BLaER1 (cell line): Measurements from ENCODE around the gene GRAMD1A.

Source experiments
- H3K27ac ChIP-seq: shearing (Covaris generic); formaldehyde crosslinking; 2 replicates; pipeline ENCODE4 v1.8.1; 2022
- H3K27me3 ChIP-seq: shearing (Covaris generic); formaldehyde crosslinking; 2 replicates; pipeline ENCODE4 v1.8.1; 2022
- H3K36me3 ChIP-seq: shearing (Covaris generic); formaldehyde crosslinking; 2 replicates; pipeline ENCODE4 v1.8.1; 2022
- H3K4me1 ChIP-seq: shearing (Covaris generic); formaldehyde crosslinking; 2 replicates; pipeline ENCODE4 v1.8.1; 2022
- H3K4me2 ChIP-seq: shearing (Covaris generic); formaldehyde crosslinking; 2 replicates; pipeline ENCODE4 v1.8.1; 2022
- H3K4me3 ChIP-seq: shearing (Covaris generic); formaldehyde crosslinking; 2 replicates; pipeline ENCODE4 v1.8.1; 2022
- H3K9ac ChIP-seq: shearing (Covaris generic); formaldehyde crosslinking; 2 replicates; pipeline ENCODE4 v1.8.1; 2022
- H3K9me3 ChIP-seq: shearing (Covaris generic); formaldehyde crosslinking; 2 replicates; pipeline ENCODE4 v1.8.1; 2022
- H4K20me1 ChIP-seq: shearing (Covaris generic); formaldehyde crosslinking; 2 replicates; pipeline ENCODE4 v1.8.1; 2022
- Cebpa-rat ChIP-seq: shearing (Covaris generic); IDR thresholded peaks from 2 replicates; pipeline ENCODE4 v1.8.1; 2022

GRAMD1A gene

GRCh38 chr19:34999498-35000337, at the start of gene GRAMD1A:
Gene GRAMD1A, plus strand, starts transcription at chr19:35000323. Its CDS starts 156 bp downstream, at chr19:35000479.
- peaks cover 14% of the 10 kb centered on the region for H3K9me3 ChIP-seq
- peaks cover 34% of the 10 kb centered on the region for H3K36me3 ChIP-seq
- H3K27me3 ChIP-seq, result no peaks in the 10 kb centered on the region
- peak within 1 kb of the TSS; percentile 99 for H3K4me2 ChIP-seq
- H3K4me3 ChIP-seq, result peak within 1 kb of the TSS; percentile 93
- TF ChIP-seq Cebpa-rat, result no peak
- H3K27ac ChIP-seq, result peak within 1 kb of the TSS; percentile 97
- H4K20me1 ChIP-seq, result peaks cover 41% of the 10 kb centered on the region
- peaks cover 77% of the 10 kb centered on the region for H3K4me1 ChIP-seq
- peak within 1 kb of the TSS; percentile 95 for H3K9ac ChIP-seq

- Histone ChIP-seq H3K9ac (no peak overlapping the region), H3K36me3 (peaks cover 87% of the 10 kb centered on the region), H3K4me2 (no peak overlapping the region), H3K27ac (no peak overlapping the region), H4K20me1 (no peaks in the 10 kb centered on the region), H3K4me1 (no peaks in the 10 kb centered on the region), H3K9me3 (peaks cover 100% of the 10 kb centered on the region), H3K27me3 (no peaks in the 10 kb centered on the region), H3K4me3 (no peak overlapping the region)
- TF ChIP-seq Cebpa-rat, result no peak
Measured at GRCh38 chr19:34953092-34953491, 47.0 kb upstream of the GRAMD1A start.

GRCh38 chr19:34957830-34958751, 42.0 kb upstream of the GRAMD1A start:
- Histone ChIP-seq H3K4me1 (peaks cover 16% of the 10 kb centered on the region), H3K9ac (no peak overlapping the region), H3K4me3 (peak overlapping the region; percentile 92), H3K27me3 (0 out of 2 replicates have a peak, but pooled peaks cover 8% of the 10 kb centered on the region), H3K9me3 (peaks cover 98% of the 10 kb centered on the region), H3K27ac (no peak overlapping the region), H4K20me1 (no peaks in the 10 kb centered on the region), H3K36me3 (peaks cover 92% of the 10 kb centered on the region), H3K4me2 (no peak overlapping the region)
- TF ChIP-seq Cebpa-rat, result no peak

DNA sequence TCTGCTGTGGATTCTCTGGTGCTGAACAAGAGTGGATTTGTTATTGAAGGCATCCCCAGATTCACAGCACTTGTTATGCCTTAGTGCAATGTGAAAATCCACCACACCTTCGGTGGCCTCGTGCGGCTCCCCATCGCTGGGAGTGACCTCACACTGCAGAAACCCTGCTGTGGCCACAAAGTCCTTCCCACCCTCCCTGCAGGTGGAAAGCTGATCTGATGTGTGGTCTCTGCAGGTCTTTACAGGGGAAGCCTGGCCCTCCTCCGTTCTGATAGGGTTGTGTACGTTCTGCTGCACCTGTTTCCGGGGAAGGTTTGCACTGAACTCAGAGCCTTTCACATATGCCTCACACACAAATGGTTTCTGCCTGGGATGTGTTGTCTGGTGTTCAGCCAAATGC, 41.1 kb upstream of the GRAMD1A start:
- peaks cover 16% of the 10 kb centered on the region for H3K4me1 ChIP-seq
- H3K4me2 ChIP-seq, result no peak overlapping the region
- H3K9ac ChIP-seq, result no peak overlapping the region
- peak overlapping the region; percentile 92 for H3K4me3 ChIP-seq
- no peaks in the 10 kb centered on the region for H4K20me1 ChIP-seq
- peaks cover 83% of the 10 kb centered on the region for H3K36me3 ChIP-seq
- 0 out of 2 replicates have a peak, but pooled peaks cover 8% of the 10 kb centered on the region for H3K27me3 ChIP-seq
- no peak for TF ChIP-seq Cebpa-rat
- H3K9me3 ChIP-seq, result peaks cover 89% of the 10 kb centered on the region
- H3K27ac ChIP-seq, result no peak overlapping the region

GRCh38 chr19:34960103-34960805, 39.9 kb upstream of the GRAMD1A start:
- H3K27ac ChIP-seq, result no peak overlapping the region
- peaks cover 16% of the 10 kb centered on the region for H3K4me1 ChIP-seq
- H3K36me3 ChIP-seq, result peaks cover 71% of the 10 kb centered on the region
- TF ChIP-seq Cebpa-rat, result no peak
- H4K20me1 ChIP-seq, result no peaks in the 10 kb centered on the region
- no peak overlapping the region for H3K9ac ChIP-seq
- peak overlapping the region; percentile 92 for H3K4me3 ChIP-seq
- 0 out of 2 replicates have a peak, but pooled peaks cover 8% of the 10 kb centered on the region for H3K27me3 ChIP-seq
- peaks cover 78% of the 10 kb centered on the region for H3K9me3 ChIP-seq
- H3K4me2 ChIP-seq, result no peak overlapping the region

DNA sequence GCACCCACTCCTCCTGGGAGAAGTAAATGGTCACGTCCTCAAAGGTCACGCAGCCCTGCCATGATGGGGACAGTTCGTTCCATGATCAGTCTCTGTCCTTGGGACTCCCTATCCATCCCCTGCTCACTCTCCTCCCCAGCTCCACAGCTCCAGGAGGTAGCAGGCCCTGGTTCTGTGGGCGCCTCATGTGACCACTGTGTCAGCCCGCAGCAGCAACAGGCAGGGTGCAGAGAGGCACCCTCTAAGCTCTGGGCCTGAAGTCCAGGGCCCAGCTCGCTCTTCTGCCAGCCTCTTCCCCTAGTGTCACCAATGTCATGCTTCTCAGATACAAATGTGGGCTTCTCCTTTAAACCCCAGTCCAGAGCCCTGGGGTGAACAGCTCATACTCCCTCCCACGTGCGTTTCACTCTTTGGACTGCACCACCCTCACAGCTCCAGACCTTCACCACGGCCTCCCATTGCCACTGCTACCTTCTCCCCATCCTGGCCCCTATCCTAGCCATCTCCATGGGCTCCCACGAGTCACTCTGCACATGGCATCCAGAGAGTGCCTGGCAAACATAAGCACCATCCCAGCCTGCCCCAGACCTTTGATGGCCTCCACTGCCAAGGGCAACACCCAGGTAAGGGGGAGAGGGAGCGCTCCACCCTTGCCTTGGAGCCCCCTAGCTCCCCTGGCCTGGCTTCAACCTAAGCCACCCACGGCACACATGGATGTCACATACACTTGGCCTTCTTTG, 39.0 kb upstream of the GRAMD1A start:
- peak overlapping the region; percentile 92 for H3K4me3 ChIP-seq
- no peak for TF ChIP-seq Cebpa-rat
- H3K9me3 ChIP-seq, result peaks cover 77% of the 10 kb centered on the region
- peaks cover 62% of the 10 kb centered on the region for H3K36me3 ChIP-seq
- 0 out of 2 replicates have a peak overlapping the region, but pooled peaks have one; percentile 89 for H3K4me2 ChIP-seq
- H3K9ac ChIP-seq, result no peak overlapping the region
- 0 out of 2 replicates have a peak, but pooled peaks cover 8% of the 10 kb centered on the region for H3K27me3 ChIP-seq
- H3K4me1 ChIP-seq, result peaks cover 16% of the 10 kb centered on the region
- H4K20me1 ChIP-seq, result no peaks in the 10 kb centered on the region
- no peak overlapping the region for H3K27ac ChIP-seq

- H3K4me2 ChIP-seq, result peak overlapping the region; percentile 89
Measured at GRCh38 chr19:34961775-34962686, 38.1 kb upstream of the GRAMD1A start.

More at GRCh38 chr19:34961775-34962686, 38.1 kb upstream of the GRAMD1A start:
- Histone ChIP-seq H3K4me1 (peaks cover 16% of the 10 kb centered on the region), H3K27ac (peak overlapping the region; percentile 88), H3K27me3 (0 out of 2 replicates have a peak, but pooled peaks cover 8% of the 10 kb centered on the region), H3K36me3 (peaks cover 53% of the 10 kb centered on the region), H3K9me3 (peaks cover 77% of the 10 kb centered on the region), H3K9ac (peak overlapping the region; percentile 88; the same call in 1 of the 2 replicates), H4K20me1 (no peaks in the 10 kb centered on the region), H3K4me3 (peak overlapping the region; percentile 92)
- TF ChIP-seq Cebpa-rat, result no peak
